ENCODE measurements around the gene CIAO2A.

Gene CIAO2A

GRCh38 chr15:64026591-64026990, 67.0 kb downstream of the CIAO2A start:
- TF ChIP-seq CTCF (conservative IDR thresholded peaks at IDR 0.05; ENCODE audit: low read length) (no peak), EZH2phosphoT487 (IDR thresholded peaks at IDR 0.05; ENCODE audit: borderline replicate concordance) (no peak)

GRCh38 chr15:64024172-64025050, 69.2 kb downstream of the CIAO2A start:
- H3K9me3 ChIP-seq (ENCODE audit: insufficient read depth, low read depth, low read length) = no peaks in the 10 kb centered on the region
- H3K4me3 ChIP-seq (ENCODE audit: low read length, poor library complexity, severe bottlenecking) = no peak overlapping the region
- H3F3A ChIP-seq (ENCODE audit: low read depth) = no peaks in the 10 kb centered on the region
- H2AFZ ChIP-seq (ENCODE audit: low read length) = no peak overlapping the region
- no peaks in the 10 kb centered on the region for H3K79me2 ChIP-seq (ENCODE audit: insufficient read depth, low read length)
- no peaks in the 10 kb centered on the region for H4K20me1 ChIP-seq (ENCODE audit: insufficient read depth, low read length, poor library complexity, severe bottlenecking)
- H3K27me3 ChIP-seq (ENCODE audit: insufficient read depth, low read length, poor library complexity, severe bottlenecking) = no peaks in the 10 kb centered on the region
- H3K4me2 ChIP-seq (ENCODE audit: low read depth, low read length, poor library complexity, severe bottlenecking) = no peak overlapping the region
- TF ChIP-seq EZH2phosphoT487 (IDR thresholded peaks at IDR 0.05; ENCODE audit: borderline replicate concordance) = no peak
- TF ChIP-seq CTCF (conservative IDR thresholded peaks at IDR 0.05; ENCODE audit: low read length) = peak; percentile 25; the same call in 1 of the 2 replicates
- H3K4me1 ChIP-seq (ENCODE audit: insufficient read depth, low read length, poor library complexity, severe bottlenecking) = no peaks in the 10 kb centered on the region
- H3K9ac ChIP-seq (ENCODE audit: low read depth, low read length, poor library complexity, severe bottlenecking) = no peak overlapping the region
- H3K9me2 ChIP-seq (replicated peaks; ENCODE audit: low read depth, low read length) = no peaks in the 10 kb centered on the region
- H3K36me3 ChIP-seq (ENCODE audit: insufficient read depth, low read length) = no peaks in the 10 kb centered on the region

More at GRCh38 chr15:64026591-64026990, 67.0 kb downstream of the CIAO2A start:
- no peak overlapping the region for H3K4me3 ChIP-seq (ENCODE audit: low read length, poor library complexity, severe bottlenecking)
- no peak overlapping the region for H3K4me2 ChIP-seq (ENCODE audit: low read depth, low read length, poor library complexity, severe bottlenecking)
- H3K36me3 ChIP-seq (ENCODE audit: insufficient read depth, low read length) = no peaks in the 10 kb centered on the region
- no peaks in the 10 kb centered on the region for H3K79me2 ChIP-seq (ENCODE audit: insufficient read depth, low read length)
- H3K27me3 ChIP-seq (ENCODE audit: insufficient read depth, low read length, poor library complexity, severe bottlenecking) = no peaks in the 10 kb centered on the region
- H3K4me1 ChIP-seq (ENCODE audit: insufficient read depth, low read length, poor library complexity, severe bottlenecking) = no peaks in the 10 kb centered on the region
- H3K9me2 ChIP-seq (replicated peaks; ENCODE audit: low read depth, low read length) = no peaks in the 10 kb centered on the region
- no peaks in the 10 kb centered on the region for H4K20me1 ChIP-seq (ENCODE audit: insufficient read depth, low read length, poor library complexity, severe bottlenecking)
- H2AFZ ChIP-seq (ENCODE audit: low read length) = no peak overlapping the region
- H3F3A ChIP-seq (ENCODE audit: low read depth) = no peaks in the 10 kb centered on the region
- no peaks in the 10 kb centered on the region for H3K9me3 ChIP-seq (ENCODE audit: insufficient read depth, low read depth, low read length)
- H3K9ac ChIP-seq (ENCODE audit: low read depth, low read length, poor library complexity, severe bottlenecking) = no peak overlapping the region

- H3K9me3 ChIP-seq (ENCODE audit: insufficient read depth, low read depth, low read length) = no peaks in the 10 kb centered on the region
- H3K36me3 ChIP-seq (ENCODE audit: insufficient read depth, low read length) = no peaks in the 10 kb centered on the region
- H3K79me2 ChIP-seq (ENCODE audit: insufficient read depth, low read length) = no peaks in the 10 kb centered on the region
- no peaks in the 10 kb centered on the region for H4K20me1 ChIP-seq (ENCODE audit: insufficient read depth, low read length, poor library complexity, severe bottlenecking)
- no peak overlapping the region for H3K4me2 ChIP-seq (ENCODE audit: low read depth, low read length, poor library complexity, severe bottlenecking)
- H3K4me3 ChIP-seq (ENCODE audit: low read length, poor library complexity, severe bottlenecking) = no peak overlapping the region
- no peaks in the 10 kb centered on the region for H3K27me3 ChIP-seq (ENCODE audit: insufficient read depth, low read length, poor library complexity, severe bottlenecking)
- H3F3A ChIP-seq (ENCODE audit: low read depth) = no peaks in the 10 kb centered on the region
- TF ChIP-seq EZH2phosphoT487 (IDR thresholded peaks at IDR 0.05; ENCODE audit: borderline replicate concordance) (no peak), CTCF (conservative IDR thresholded peaks at IDR 0.05; ENCODE audit: low read length) (no peak)
- no peak overlapping the region for H2AFZ ChIP-seq (ENCODE audit: low read length)
- no peaks in the 10 kb centered on the region for H3K4me1 ChIP-seq (ENCODE audit: insufficient read depth, low read length, poor library complexity, severe bottlenecking)
- no peaks in the 10 kb centered on the region for H3K9me2 ChIP-seq (replicated peaks; ENCODE audit: low read depth, low read length)
- H3K9ac ChIP-seq (ENCODE audit: low read depth, low read length, poor library complexity, severe bottlenecking) = no peak overlapping the region
Measured at GRCh38 chr15:64023220-64023619, 70.4 kb downstream of the CIAO2A start.
